ENCODE results near the gene ZBTB7C.

The ZBTB7C gene

GRCh38 chr18:48230467-48231113 is 178.6 kb downstream of the ZBTB7C start:
- Histone ChIP-seq H3K9me3 (ENCODE audit: control insufficient read depth in 1 of 2, low read length in 2 of 2) (no peaks in the 10 kb centered on the region), H3K36me3 (ENCODE audit: control insufficient read depth in 1 of 2, insufficient read depth in 2 of 2, low read length in 2 of 2) (no peaks in the 10 kb centered on the region), H3K4me3 (ENCODE audit: low read depth in 1 of 2, low read length in 2 of 2) (no peak overlapping the region), H3K4me1 (ENCODE audit: control insufficient read depth in 1 of 2, insufficient read depth in 2 of 2, low read length in 2 of 2) (no peaks in the 10 kb centered on the region), H3K27ac (ENCODE audit: low read length) (no peak overlapping the region), H3K27me3 (ENCODE audit: low read depth, low read length) (no peaks in the 10 kb centered on the region)

- no peak overlapping the region for H3K4me3 ChIP-seq (ENCODE audit: low read depth in 1 of 2, low read length in 2 of 2)
- H3K4me1 ChIP-seq (ENCODE audit: control insufficient read depth in 1 of 2, insufficient read depth in 2 of 2, low read length in 2 of 2) = no peaks in the 10 kb centered on the region
- H3K9me3 ChIP-seq (ENCODE audit: control insufficient read depth in 1 of 2, low read length in 2 of 2) = no peaks in the 10 kb centered on the region
- no peaks in the 10 kb centered on the region for H3K36me3 ChIP-seq (ENCODE audit: control insufficient read depth in 1 of 2, insufficient read depth in 2 of 2, low read length in 2 of 2)
- H3K27me3 ChIP-seq (ENCODE audit: low read depth, low read length) = no peaks in the 10 kb centered on the region
- H3K27ac ChIP-seq (ENCODE audit: low read length) = no peak overlapping the region
Measured at GRCh38 chr18:48229552-48229981, 179.6 kb downstream of the ZBTB7C start.

GRCh38 chr18:48228841-48229240 is 180.3 kb downstream of the ZBTB7C start:
- no peak overlapping the region for H3K27ac ChIP-seq (ENCODE audit: low read length)
- no peaks in the 10 kb centered on the region for H3K4me1 ChIP-seq (ENCODE audit: control insufficient read depth in 1 of 2, insufficient read depth in 2 of 2, low read length in 2 of 2)

GRCh38 chr18:48228301-48228715 is 180.9 kb downstream of the ZBTB7C start:
- Histone ChIP-seq H3K36me3 (ENCODE audit: control insufficient read depth in 1 of 2, insufficient read depth in 2 of 2, low read length in 2 of 2) (no peaks in the 10 kb centered on the region), H3K27me3 (ENCODE audit: low read depth, low read length) (no peaks in the 10 kb centered on the region), H3K27ac (ENCODE audit: low read length) (no peak overlapping the region), H3K4me3 (ENCODE audit: low read depth in 1 of 2, low read length in 2 of 2) (no peak overlapping the region), H3K4me1 (ENCODE audit: control insufficient read depth in 1 of 2, insufficient read depth in 2 of 2, low read length in 2 of 2) (no peaks in the 10 kb centered on the region), H3K9me3 (ENCODE audit: control insufficient read depth in 1 of 2, low read length in 2 of 2) (no peaks in the 10 kb centered on the region)

More at GRCh38 chr18:48228841-48229240, 180.3 kb downstream of the ZBTB7C start:
- H3K4me3 ChIP-seq (ENCODE audit: low read depth in 1 of 2, low read length in 2 of 2) = no peak overlapping the region
- no peaks in the 10 kb centered on the region for H3K9me3 ChIP-seq (ENCODE audit: control insufficient read depth in 1 of 2, low read length in 2 of 2)
- H3K36me3 ChIP-seq (ENCODE audit: control insufficient read depth in 1 of 2, insufficient read depth in 2 of 2, low read length in 2 of 2) = no peaks in the 10 kb centered on the region
- H3K27me3 ChIP-seq (ENCODE audit: low read depth, low read length) = no peaks in the 10 kb centered on the region

- H3K27ac ChIP-seq (ENCODE audit: low read length) = no peak overlapping the region
- H3K36me3 ChIP-seq (ENCODE audit: control insufficient read depth in 1 of 2, insufficient read depth in 2 of 2, low read length in 2 of 2) = no peaks in the 10 kb centered on the region
- H3K4me1 ChIP-seq (ENCODE audit: control insufficient read depth in 1 of 2, insufficient read depth in 2 of 2, low read length in 2 of 2) = no peaks in the 10 kb centered on the region
- H3K4me3 ChIP-seq (ENCODE audit: low read depth in 1 of 2, low read length in 2 of 2) = no peak overlapping the region
- H3K9me3 ChIP-seq (ENCODE audit: control insufficient read depth in 1 of 2, low read length in 2 of 2) = no peaks in the 10 kb centered on the region
- no peaks in the 10 kb centered on the region for H3K27me3 ChIP-seq (ENCODE audit: low read depth, low read length)
Measured at GRCh38 chr18:48227206-48227605, 182.0 kb downstream of the ZBTB7C start.

GRCh38 chr18:48226401-48226800 is 182.8 kb downstream of the ZBTB7C start:
- H3K27ac ChIP-seq (ENCODE audit: low read length) = no peak overlapping the region
- no peaks in the 10 kb centered on the region for H3K9me3 ChIP-seq (ENCODE audit: control insufficient read depth in 1 of 2, low read length in 2 of 2)
- H3K27me3 ChIP-seq (ENCODE audit: low read depth, low read length) = no peaks in the 10 kb centered on the region
- no peaks in the 10 kb centered on the region for H3K4me1 ChIP-seq (ENCODE audit: control insufficient read depth in 1 of 2, insufficient read depth in 2 of 2, low read length in 2 of 2)
- H3K36me3 ChIP-seq (ENCODE audit: control insufficient read depth in 1 of 2, insufficient read depth in 2 of 2, low read length in 2 of 2) = no peaks in the 10 kb centered on the region
- no peak overlapping the region for H3K4me3 ChIP-seq (ENCODE audit: low read depth in 1 of 2, low read length in 2 of 2)

- Histone ChIP-seq H3K9me3 (ENCODE audit: control insufficient read depth in 1 of 2, low read length in 2 of 2) (no peaks in the 10 kb centered on the region), H3K4me3 (ENCODE audit: low read depth in 1 of 2, low read length in 2 of 2) (no peak overlapping the region), H3K36me3 (ENCODE audit: control insufficient read depth in 1 of 2, insufficient read depth in 2 of 2, low read length in 2 of 2) (no peaks in the 10 kb centered on the region), H3K27me3 (ENCODE audit: low read depth, low read length) (no peaks in the 10 kb centered on the region), H3K4me1 (ENCODE audit: control insufficient read depth in 1 of 2, insufficient read depth in 2 of 2, low read length in 2 of 2) (no peaks in the 10 kb centered on the region), H3K27ac (ENCODE audit: low read length) (no peak overlapping the region)
Measured at GRCh38 chr18:48222118-48222517, 187.1 kb downstream of the ZBTB7C start.

- H3K27ac ChIP-seq (ENCODE audit: low read length) = no peak overlapping the region
- no peaks in the 10 kb centered on the region for H3K9me3 ChIP-seq (ENCODE audit: control insufficient read depth in 1 of 2, low read length in 2 of 2)
- no peaks in the 10 kb centered on the region for H3K27me3 ChIP-seq (ENCODE audit: low read depth, low read length)
- H3K4me1 ChIP-seq (ENCODE audit: control insufficient read depth in 1 of 2, insufficient read depth in 2 of 2, low read length in 2 of 2) = no peaks in the 10 kb centered on the region
- H3K36me3 ChIP-seq (ENCODE audit: control insufficient read depth in 1 of 2, insufficient read depth in 2 of 2, low read length in 2 of 2) = no peaks in the 10 kb centered on the region
- no peak overlapping the region for H3K4me3 ChIP-seq (ENCODE audit: low read depth in 1 of 2, low read length in 2 of 2)
Measured at GRCh38 chr18:48219810-48220499, 189.2 kb downstream of the ZBTB7C start.

- no peak overlapping the region for H3K27ac ChIP-seq (ENCODE audit: low read length)
- no peak overlapping the region for H3K4me3 ChIP-seq (ENCODE audit: low read depth in 1 of 2, low read length in 2 of 2)
- H3K9me3 ChIP-seq (ENCODE audit: control insufficient read depth in 1 of 2, low read length in 2 of 2) = no peaks in the 10 kb centered on the region
- H3K27me3 ChIP-seq (ENCODE audit: low read depth, low read length) = no peaks in the 10 kb centered on the region
- no peaks in the 10 kb centered on the region for H3K4me1 ChIP-seq (ENCODE audit: control insufficient read depth in 1 of 2, insufficient read depth in 2 of 2, low read length in 2 of 2)
- H3K36me3 ChIP-seq (ENCODE audit: control insufficient read depth in 1 of 2, insufficient read depth in 2 of 2, low read length in 2 of 2) = no peaks in the 10 kb centered on the region
Measured at GRCh38 chr18:48219037-48219809, 190.0 kb downstream of the ZBTB7C start.

- Histone ChIP-seq H3K4me1 (ENCODE audit: control insufficient read depth in 1 of 2, insufficient read depth in 2 of 2, low read length in 2 of 2) (no peaks in the 10 kb centered on the region), H3K4me3 (ENCODE audit: low read depth in 1 of 2, low read length in 2 of 2) (no peak overlapping the region), H3K9me3 (ENCODE audit: control insufficient read depth in 1 of 2, low read length in 2 of 2) (no peaks in the 10 kb centered on the region), H3K27me3 (ENCODE audit: low read depth, low read length) (no peaks in the 10 kb centered on the region), H3K27ac (ENCODE audit: low read length) (no peak overlapping the region), H3K36me3 (ENCODE audit: control insufficient read depth in 1 of 2, insufficient read depth in 2 of 2, low read length in 2 of 2) (no peaks in the 10 kb centered on the region)
Measured at GRCh38 chr18:48218285-48219022, 190.7 kb downstream of the ZBTB7C start.
